HepG2 (cell line): ENCODE measurements around the gene SPATS2. TPM values are rescaled to one million over a fixed set of nuclear protein-coding genes. Genes with fewer than 3 reads are reported as not detected.

Experiments
- CTCF ChIP-seq: sonication (generic); formaldehyde crosslinking; IDR thresholded peaks from 2 replicates; pipeline ENCODE4 v1.5.0; 2020; ENCODE audit warnings: mild to moderate bottlenecking, missing genetic modification reagents, moderate library complexity
- FOXP4 ChIP-seq: sonication (generic); formaldehyde crosslinking; IDR thresholded peaks from 2 replicates; pipeline ENCODE4 v1.4.0; 2020; ENCODE audit warnings: missing genetic modification reagents
- HDAC1 ChIP-seq: sonication (generic); formaldehyde crosslinking; IDR thresholded peaks from 2 replicates; pipeline ENCODE4 v1.5.1; 2020; ENCODE audit warnings: mild to moderate bottlenecking, missing genetic modification reagents
- HNRNPK ChIP-seq: fragments of 200-400 bp; formaldehyde crosslinking; IDR thresholded peaks from 2 replicates; pipeline ENCODE4 v1.6.1; 2018; ENCODE audit warnings: low read length, low read depth, moderate library complexity, mild to moderate bottlenecking; ENCODE audit not compliant: poor library complexity, severe bottlenecking
- MIXL1 ChIP-seq: IDR thresholded peaks from 2 replicates; pipeline ENCODE4 v1.6.1; 2016
- PATZ1 ChIP-seq: sonication (generic); formaldehyde crosslinking; IDR thresholded peaks from 2 replicates; pipeline ENCODE4 v1.4.0; 2020; ENCODE audit warnings: missing genetic modification reagents
- REPIN1 ChIP-seq: sonication (generic); formaldehyde crosslinking; IDR thresholded peaks from 2 replicates; pipeline ENCODE4 v1.8.0; 2022; ENCODE audit warnings: missing genetic modification reagents, low read depth, mild to moderate bottlenecking, borderline replicate concordance
- YY1 ChIP-seq: IDR thresholded peaks from 2 replicates; pipeline ENCODE4 v1.6.1; 2011; ENCODE audit warnings: low read length, low read depth, moderate library complexity, mild to moderate bottlenecking; ENCODE audit not compliant: insufficient read depth, insufficient replicate concordance
- ZNF18 ChIP-seq: sonication (generic); formaldehyde crosslinking; IDR thresholded peaks from 2 replicates; pipeline ENCODE4 v1.8.0; 2022; ENCODE audit warnings: mild to moderate bottlenecking, missing genetic modification reagents; ENCODE audit not compliant: insufficient replicate concordance
- ZNF281 ChIP-seq: sonication (generic); formaldehyde crosslinking; IDR thresholded peaks from 2 replicates; pipeline ENCODE4 v1.4.0; 2020; ENCODE audit warnings: missing genetic modification reagents, borderline replicate concordance
- ZNF841 ChIP-seq: sonication (generic); formaldehyde crosslinking; IDR thresholded peaks from 2 replicates; pipeline ENCODE4 v1.8.1; 2023; ENCODE audit warnings: missing genetic modification reagents, borderline replicate concordance
- ZSCAN30 ChIP-seq: sonication (generic); formaldehyde crosslinking; IDR thresholded peaks from 2 replicates; pipeline ENCODE4 v1.5.0; 2020; ENCODE audit warnings: mild to moderate bottlenecking, missing genetic modification reagents
- polyA plus RNA-seq, 8 experiments: library from polyadenylated mRNA; depleted of rRNA in 3 of 8; stranded (reverse) in 7 of 8; unstranded in 1 of 8; fragments of >200 nt; fragmentation: Illumina TruSeq in 4 of 8; extraction: Trizol in 4 of 8; gene quantifications; 2 replicates each; pipeline versions ENCODE4 v1.2.1 to v1.2.3, GENCODE V29; 2011 to 2016; ENCODE audit warnings: low read depth in 4 of 8, missing spikeins in 1 of 8, mixed read lengths in 1 of 8; ENCODE audit not compliant: insufficient read depth in 1 of 8
- total RNA-seq, 5 experiments: library from RNA; depleted of rRNA; stranded (reverse); fragments of >200 nt; fragmentation: Illumina TruSeq; extraction: Trizol; gene quantifications; 2 replicates each; pipeline ENCODE4 v1.2.3, GENCODE V29; 2016; ENCODE audit warnings: low read depth in 1 of 5

Gene SPATS2
- total and polyA plus RNA-seq, 2 of the 13 experiments (the other 11 are each of a cell fraction or from before 2014, with no cell fraction given), result 19.3 to 28.1 TPM

- TF ChIP-seq PATZ1 (CRISPR knock-in tag) (peak; percentile 35; the same call in 1 of the 2 replicates), FOXP4 (CRISPR knock-in tag) (peak; percentile 15; the same call in 1 of the 2 replicates), ZNF281 (CRISPR knock-in tag) (peak; percentile 90), HNRNPK (peak; percentile 4), ZNF18 (CRISPR knock-in tag) (peak; percentile 26), HDAC1 (CRISPR knock-in tag) (0 out of 2 replicates have a peak, but pooled peaks have one; percentile 40), REPIN1 (CRISPR knock-in tag) (no peak), ZSCAN30 (no peak), CTCF (CRISPR knock-in tag) (no peak; the same call in 1 of the 2 replicates), YY1 (peak; percentile 4), MIXL1 (CRISPR knock-in tag) (no peak), ZNF841 (CRISPR knock-in tag) (no peak)
Observed at GRCh38 chr12:49367381-49368239, at the start of gene SPATS2 (continued).
